ENCODE measurements around the gene APOA4. TPM values are rescaled to one million over a fixed set of nuclear protein-coding genes. Genes with fewer than 3 reads are reported as not detected.
A peak's percentile ranks its signal among the peaks of the same experiment; 100 is the strongest.

The APOA4 gene
- total and polyA plus RNA-seq, 9 of the 15 experiments (the other 6 are each of a cell fraction or from before 2014, with no cell fraction given) = 0.07 TPM; not detected in 8

GRCh38 chr11:116852261-116853031 lies 29.3 kb upstream of the APOA4 start (continued):
- TF ChIP-seq, protein P1, sequence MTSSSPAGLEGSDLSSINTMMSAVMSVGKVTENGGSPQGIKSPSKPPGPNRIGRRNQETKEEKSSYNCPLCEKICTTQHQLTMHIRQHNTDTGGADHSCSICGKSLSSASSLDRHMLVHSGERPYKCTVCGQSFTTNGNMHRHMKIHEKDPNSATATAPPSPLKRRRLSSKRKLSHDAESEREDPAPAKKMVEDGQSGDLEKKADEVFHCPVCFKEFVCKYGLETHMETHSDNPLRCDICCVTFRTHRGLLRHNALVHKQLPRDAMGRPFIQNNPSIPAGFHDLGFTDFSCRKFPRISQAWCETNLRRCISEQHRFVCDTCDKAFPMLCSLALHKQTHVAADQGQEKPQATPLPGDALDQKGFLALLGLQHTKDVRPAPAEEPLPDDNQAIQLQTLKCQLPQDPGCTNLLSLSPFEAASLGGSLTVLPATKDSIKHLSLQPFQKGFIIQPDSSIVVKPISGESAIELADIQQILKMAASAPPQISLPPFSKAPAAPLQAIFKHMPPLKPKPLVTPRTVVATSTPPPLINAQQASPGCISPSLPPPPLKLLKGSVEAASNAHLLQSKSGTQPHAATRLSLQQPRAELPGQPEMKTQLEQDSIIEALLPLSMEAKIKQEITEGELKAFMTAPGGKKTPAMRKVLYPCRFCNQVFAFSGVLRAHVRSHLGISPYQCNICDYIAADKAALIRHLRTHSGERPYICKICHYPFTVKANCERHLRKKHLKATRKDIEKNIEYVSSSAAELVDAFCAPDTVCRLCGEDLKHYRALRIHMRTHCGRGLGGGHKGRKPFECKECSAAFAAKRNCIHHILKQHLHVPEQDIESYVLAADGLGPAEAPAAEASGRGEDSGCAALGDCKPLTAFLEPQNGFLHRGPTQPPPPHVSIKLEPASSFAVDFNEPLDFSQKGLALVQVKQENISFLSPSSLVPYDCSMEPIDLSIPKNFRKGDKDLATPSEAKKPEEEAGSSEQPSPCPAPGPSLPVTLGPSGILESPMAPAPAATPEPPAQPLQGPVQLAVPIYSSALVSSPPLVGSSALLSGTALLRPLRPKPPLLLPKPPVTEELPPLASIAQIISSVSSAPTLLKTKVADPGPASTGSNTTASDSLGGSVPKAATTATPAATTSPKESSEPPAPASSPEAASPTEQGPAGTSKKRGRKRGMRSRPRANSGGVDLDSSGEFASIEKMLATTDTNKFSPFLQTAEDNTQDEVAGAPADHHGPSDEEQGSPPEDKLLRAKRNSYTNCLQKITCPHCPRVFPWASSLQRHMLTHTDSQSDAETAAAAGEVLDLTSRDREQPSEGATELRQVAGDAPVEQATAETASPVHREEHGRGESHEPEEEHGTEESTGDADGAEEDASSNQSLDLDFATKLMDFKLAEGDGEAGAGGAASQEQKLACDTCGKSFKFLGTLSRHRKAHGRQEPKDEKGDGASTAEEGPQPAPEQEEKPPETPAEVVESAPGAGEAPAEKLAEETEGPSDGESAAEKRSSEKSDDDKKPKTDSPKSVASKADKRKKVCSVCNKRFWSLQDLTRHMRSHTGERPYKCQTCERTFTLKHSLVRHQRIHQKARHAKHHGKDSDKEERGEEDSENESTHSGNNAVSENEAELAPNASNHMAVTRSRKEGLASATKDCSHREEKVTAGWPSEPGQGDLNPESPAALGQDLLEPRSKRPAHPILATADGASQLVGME (CRISPR knock-in tag; IDR thresholded peaks at IDR 0.05) = no peak
- TF ChIP-seq KLF10 (CRISPR knock-in tag; IDR thresholded peaks at IDR 0.05) (no peak), ARHGAP35 (IDR thresholded peaks at IDR 0.05; ENCODE audit: partially characterized antibody) (no peak), PPARD (CRISPR knock-in tag; IDR thresholded peaks at IDR 0.05) (no peak), NFE2L1 (tag; IDR thresholded peaks at IDR 0.05; ENCODE audit: borderline replicate concordance, low read depth) (no peak), TARDBP (IDR thresholded peaks at IDR 0.05) (no peak), MCM2 (IDR thresholded peaks at IDR 0.05; ENCODE audit: low read depth) (no peak), PCBP1 (IDR thresholded peaks at IDR 0.05; ENCODE audit: low read depth, low read length, poor library complexity, severe bottlenecking) (no peak), NFIX (CRISPR knock-in tag; IDR thresholded peaks at IDR 0.05; ENCODE audit: low read depth) (no peak), NR2C2 (CRISPR knock-in tag; IDR thresholded peaks at IDR 0.05) (no peak), NR2C2 (tag; IDR thresholded peaks at IDR 0.05) (0 out of 2 replicates have a peak, but pooled peaks have one; percentile 18), CTCF (IDR thresholded peaks at IDR 0.05 in 2 of 3, conservative IDR thresholded peaks at IDR 0.05 in 1 of 3; ENCODE audit: insufficient read depth in 2 of 3, low read depth in 1 of 3, low read length in 3 of 3) (no peak)
- TF ChIP-seq, protein P2, sequence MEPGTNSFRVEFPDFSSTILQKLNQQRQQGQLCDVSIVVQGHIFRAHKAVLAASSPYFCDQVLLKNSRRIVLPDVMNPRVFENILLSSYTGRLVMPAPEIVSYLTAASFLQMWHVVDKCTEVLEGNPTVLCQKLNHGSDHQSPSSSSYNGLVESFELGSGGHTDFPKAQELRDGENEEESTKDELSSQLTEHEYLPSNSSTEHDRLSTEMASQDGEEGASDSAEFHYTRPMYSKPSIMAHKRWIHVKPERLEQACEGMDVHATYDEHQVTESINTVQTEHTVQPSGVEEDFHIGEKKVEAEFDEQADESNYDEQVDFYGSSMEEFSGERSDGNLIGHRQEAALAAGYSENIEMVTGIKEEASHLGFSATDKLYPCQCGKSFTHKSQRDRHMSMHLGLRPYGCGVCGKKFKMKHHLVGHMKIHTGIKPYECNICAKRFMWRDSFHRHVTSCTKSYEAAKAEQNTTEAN (CRISPR knock-in tag; IDR thresholded peaks at IDR 0.05) = no peak
- TF ChIP-seq, protein P3, sequence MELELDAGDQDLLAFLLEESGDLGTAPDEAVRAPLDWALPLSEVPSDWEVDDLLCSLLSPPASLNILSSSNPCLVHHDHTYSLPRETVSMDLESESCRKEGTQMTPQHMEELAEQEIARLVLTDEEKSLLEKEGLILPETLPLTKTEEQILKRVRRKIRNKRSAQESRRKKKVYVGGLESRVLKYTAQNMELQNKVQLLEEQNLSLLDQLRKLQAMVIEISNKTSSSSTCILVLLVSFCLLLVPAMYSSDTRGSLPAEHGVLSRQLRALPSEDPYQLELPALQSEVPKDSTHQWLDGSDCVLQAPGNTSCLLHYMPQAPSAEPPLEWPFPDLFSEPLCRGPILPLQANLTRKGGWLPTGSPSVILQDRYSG (tag; conservative IDR thresholded peaks at IDR 0.05; ENCODE audit: low read depth) = no peak
- TF ChIP-seq, protein P4, sequence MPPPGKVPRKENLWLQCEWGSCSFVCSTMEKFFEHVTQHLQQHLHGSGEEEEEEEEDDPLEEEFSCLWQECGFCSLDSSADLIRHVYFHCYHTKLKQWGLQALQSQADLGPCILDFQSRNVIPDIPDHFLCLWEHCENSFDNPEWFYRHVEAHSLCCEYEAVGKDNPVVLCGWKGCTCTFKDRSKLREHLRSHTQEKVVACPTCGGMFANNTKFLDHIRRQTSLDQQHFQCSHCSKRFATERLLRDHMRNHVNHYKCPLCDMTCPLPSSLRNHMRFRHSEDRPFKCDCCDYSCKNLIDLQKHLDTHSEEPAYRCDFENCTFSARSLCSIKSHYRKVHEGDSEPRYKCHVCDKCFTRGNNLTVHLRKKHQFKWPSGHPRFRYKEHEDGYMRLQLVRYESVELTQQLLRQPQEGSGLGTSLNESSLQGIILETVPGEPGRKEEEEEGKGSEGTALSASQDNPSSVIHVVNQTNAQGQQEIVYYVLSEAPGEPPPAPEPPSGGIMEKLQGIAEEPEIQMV (tag; conservative IDR thresholded peaks at IDR 0.05; ENCODE audit: low read depth) = no peak
